Tibial nerve (tissue), 4 donors: Measurements from ENCODE around the gene GPHN. TPM values are rescaled to one million over a fixed set of nuclear protein-coding genes. Genes with fewer than 3 reads are reported as not detected.

Source experiments
- DNase-seq, 2 donors: peaks; one replicate each; pipeline ENCODE4 v3.0.0-alpha.2; 2019; ENCODE audit warnings: low spot score in 2 of 2
- H3K27ac ChIP-seq, 4 donors: fragments of 200-600 bp; sonication (generic) in 3 of 4; one replicate each; pipeline ENCODE4 v1.5.1; 2017 to 2019; ENCODE audit warnings: mild to moderate bottlenecking in 1 of 4
- H3K27me3 ChIP-seq, 2 donors: fragments of 200-600 bp; sonication (generic) in 1 of 2; one replicate each; pipeline versions ENCODE4 v1.5.1 to v1.6.0; 2017 to 2019
- H3K36me3 ChIP-seq, 3 donors: fragments of 200-600 bp; sonication (generic); one replicate each; pipeline ENCODE4 v1.5.1; 2018 to 2019
- H3K4me1 ChIP-seq, 4 donors: fragments of 200-600 bp; sonication (generic) in 3 of 4; one replicate each; pipeline ENCODE4 v1.5.1; 2017 to 2019
- H3K4me3 ChIP-seq, 4 donors: fragments of 200-600 bp; sonication (generic) in 3 of 4; one replicate each; pipeline ENCODE4 v1.5.1; 2017 to 2019; ENCODE audit warnings: mild to moderate bottlenecking in 1 of 4, moderate library complexity in 1 of 4
- H3K9me3 ChIP-seq, 4 donors: fragments of 200-600 bp; sonication (generic) in 3 of 4; one replicate each; pipeline ENCODE4 v1.5.1; 2017 to 2019
- CTCF ChIP-seq, 5 experiments: fragments of 200-600 bp in 3 of 5; fragments of 450-650 bp in 2 of 5; sonication (generic) in 3 of 5; IDR thresholded peaks; one replicate each; pipeline ENCODE4 v1.5.1; 2016 to 2019; ENCODE audit warnings: antibody characterized with exemption in 5 of 5, mild to moderate bottlenecking in 3 of 5, moderate library complexity in 2 of 5
- EP300 ChIP-seq, 2 donors: sonication (generic); formaldehyde crosslinking; IDR thresholded peaks; one replicate each; pipeline ENCODE4 v1.6.1; 2017; ENCODE audit warnings: antibody characterized with exemption in 2 of 2, mild to moderate bottlenecking in 1 of 2
- POLR2A ChIP-seq, 2 donors: fragments of 450-650 bp; IDR thresholded peaks; one replicate each; pipeline ENCODE4 v1.6.1; 2017; ENCODE audit warnings: antibody characterized with exemption in 2 of 2, mild to moderate bottlenecking in 2 of 2, moderate library complexity in 2 of 2
- WGBS, 2 donors: methylation state at CpG; one replicate each; pipeline ENCODE4 v1.1.5; 2018; 5-methylcytosine and 5-hydroxymethylcytosine counted together
- total RNA-seq, 4 donors: library from RNA; depleted of rRNA; stranded (reverse); fragments of >200 nt; gene quantifications; one replicate each; pipeline ENCODE4 v1.1.0, GENCODE V29; 2016

The GPHN gene
- total RNA-seq, 4 donors from 2014 or later, result 16.3 to 73.0 (median 36.8) TPM

GRCh38 chr14:66606826-66607225, 98.9 kb downstream of the GPHN start:
- WGBS, 2 donors, result 45 to 52% methylated on average over 2 of the region's 2 CpGs
- Histone ChIP-seq H3K27ac (no peak overlapping the region), H3K36me3 (no peaks in the 10 kb centered on the region), H3K4me1 (peaks cover 0 to 9% (median 3%) of the 10 kb centered on the region in 4 donors), H3K9me3 (peaks cover 0 to 4% (median 0%) of the 10 kb centered on the region in 4 donors), H3K27me3 (no peaks in the 10 kb centered on the region), H3K4me3 (no peak overlapping the region)
- TF ChIP-seq EP300 (IDR thresholded peaks at IDR 0.05), result no peak
- TF ChIP-seq CTCF (IDR thresholded peaks at IDR 0.05), result no peak
- no peak for TF ChIP-seq POLR2A (IDR thresholded peaks at IDR 0.05)
- DNase-seq, result no peak

- Histone ChIP-seq H3K36me3 (no peaks in the 10 kb centered on the region), H3K27me3 (no peaks in the 10 kb centered on the region), H3K9me3 (peaks cover 0 to 4% (median 0%) of the 10 kb centered on the region in 4 donors), H3K27ac (no peak overlapping the region), H3K4me3 (no peak overlapping the region), H3K4me1 (peaks cover 0 to 9% (median 3%) of the 10 kb centered on the region in 4 donors)
- DNase-seq, result no peak
- TF ChIP-seq POLR2A (IDR thresholded peaks at IDR 0.05) (no peak), CTCF (IDR thresholded peaks at IDR 0.05) (no peak), EP300 (IDR thresholded peaks at IDR 0.05) (no peak)
- whole genome bisulfite sequencing, 2 donors, result 83 to 91% methylated on average over 4 of the region's 4 CpGs
Observed at GRCh38 chr14:66610154-66610563, 102.2 kb downstream of the GPHN start.

- 80 to 87% methylated on average over 2 of the region's 2 CpGs for WGBS, 2 donors
- TF ChIP-seq POLR2A (IDR thresholded peaks at IDR 0.05) (no peak), EP300 (IDR thresholded peaks at IDR 0.05) (no peak), CTCF (IDR thresholded peaks at IDR 0.05) (no peak)
- Histone ChIP-seq H3K36me3 (no peaks in the 10 kb centered on the region), H3K4me3 (no peak overlapping the region), H3K27ac (no peak overlapping the region), H3K9me3 (peaks cover 4 to 20% (median 9%) of the 10 kb centered on the region in 4 donors), H3K4me1 (no peaks in the 10 kb centered on the region), H3K27me3 (no peaks in the 10 kb centered on the region)
- DNase-seq, result no peak
Observed at GRCh38 chr14:66613344-66613743, 105.4 kb downstream of the GPHN start.

DNA sequence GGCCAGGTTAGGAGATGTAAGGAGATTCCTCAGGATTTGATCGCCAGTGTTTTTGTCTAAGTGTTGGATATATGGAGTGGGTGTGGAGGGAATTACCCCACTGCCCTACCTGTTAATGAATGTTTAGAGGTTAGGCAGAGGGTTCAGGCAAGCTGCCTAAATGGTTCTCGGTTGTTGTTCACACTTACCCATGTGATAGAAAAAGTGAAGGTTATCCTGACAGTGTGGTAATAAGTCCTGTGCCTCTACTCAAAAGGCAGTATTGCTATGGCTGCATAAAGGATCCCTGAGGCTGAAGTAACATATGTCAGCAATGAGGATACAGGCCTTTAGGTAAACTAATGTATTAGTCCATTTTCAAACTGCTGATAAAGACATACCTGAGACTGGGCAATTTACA, 112.0 kb downstream of the GPHN start:
- Histone ChIP-seq H3K4me3 (no peak overlapping the region), H3K27ac (no peak overlapping the region), H3K4me1 (peaks cover 0 to 13% (median 2%) of the 10 kb centered on the region in 4 donors), H3K27me3 (no peaks in the 10 kb centered on the region), H3K9me3 (peaks cover 4 to 20% (median 7%) of the 10 kb centered on the region in 4 donors), H3K36me3 (no peaks in the 10 kb centered on the region)
- WGBS, 2 donors, result 100% methylated on average over 2 of the region's 2 CpGs
- TF ChIP-seq EP300 (IDR thresholded peaks at IDR 0.05) (no peak), CTCF (IDR thresholded peaks at IDR 0.05) (no peak), POLR2A (IDR thresholded peaks at IDR 0.05) (no peak)
- no peak for DNase-seq

DNA sequence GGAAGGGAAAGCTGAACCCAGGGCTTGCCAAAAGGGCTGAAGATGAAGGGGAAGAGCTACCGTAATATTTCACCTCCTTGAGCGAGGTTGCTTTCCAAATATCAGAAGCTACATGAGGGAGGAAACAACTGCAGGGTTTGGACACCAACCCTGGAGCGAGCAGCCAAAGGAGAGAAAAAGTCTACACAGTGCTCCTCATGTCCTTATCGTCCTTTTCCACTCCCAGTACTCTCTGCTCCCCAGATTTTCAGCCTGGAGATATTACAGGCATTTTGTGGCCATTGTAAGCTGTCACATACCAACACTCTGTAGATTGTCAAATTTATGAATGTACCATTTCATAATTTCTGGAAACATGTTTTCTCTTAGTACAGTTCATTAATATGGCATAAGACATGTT, 115.9 kb downstream of the GPHN start:
- DNase-seq, result no peak
- Histone ChIP-seq H3K9me3 (no peaks in the 10 kb centered on the region), H3K36me3 (no peaks in the 10 kb centered on the region), H3K27me3 (no peaks in the 10 kb centered on the region), H3K4me1 (peaks cover 0 to 15% (median 2%) of the 10 kb centered on the region in 4 donors), H3K27ac (no peak overlapping the region), H3K4me3 (no peak overlapping the region)
- TF ChIP-seq CTCF (IDR thresholded peaks at IDR 0.05), result no peak
- no peak for TF ChIP-seq EP300 (IDR thresholded peaks at IDR 0.05)
- no peak for TF ChIP-seq POLR2A (IDR thresholded peaks at IDR 0.05)
- 62 to 68% methylated on average over 4 of the region's 4 CpGs for WGBS, 2 donors
